Measurements from ENCODE around the gene MOBP.
"Not testable (repeated sequence)": the region's sequence is repeated elsewhere in the genome, so short reads cannot be mapped to it uniquely, and the experiment has no call there.

Gene MOBP
- total RNA-seq = 0 to 0.19 (median 0) reads per million in 3 donors

DNA sequence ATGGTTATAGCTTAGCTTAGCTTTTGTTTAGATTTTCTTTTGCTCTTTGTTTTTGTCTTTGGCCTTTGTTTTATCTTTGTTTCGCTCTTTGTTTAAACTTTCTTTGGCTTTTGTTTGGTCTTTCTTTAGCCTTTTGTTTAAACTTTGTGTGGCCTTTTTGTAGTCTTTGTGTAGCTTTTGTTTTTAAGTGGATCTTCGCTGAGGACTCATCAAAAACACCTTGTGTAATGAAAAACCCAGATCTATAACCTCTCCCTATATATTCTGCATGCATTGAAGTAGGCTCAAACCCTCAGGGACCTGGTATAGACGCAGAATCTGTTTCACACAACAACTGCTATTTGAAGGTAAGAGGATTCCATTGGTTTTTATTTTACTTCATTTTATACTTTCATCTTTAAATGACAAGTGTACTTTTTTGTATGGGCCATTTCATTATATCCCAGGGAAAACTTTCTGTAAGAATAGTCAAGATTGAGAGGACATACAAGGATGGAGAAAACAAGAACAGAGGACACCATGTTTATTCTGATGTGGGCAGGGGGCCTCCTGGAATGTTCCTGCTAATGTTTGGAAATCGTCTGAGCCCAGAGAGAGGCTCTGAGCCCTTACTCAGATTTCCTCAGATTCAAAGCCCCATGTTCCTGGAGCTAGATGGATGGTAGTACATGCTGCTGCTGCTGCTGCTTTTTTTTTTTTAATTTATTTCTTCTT lies at the start of gene MOBP:
Gene MOBP, plus strand, starts transcription at position 287 of the 714 bp plus-strand sequence. CDS start 34,390 bp downstream, outside the sequence.
- no peak within 1 kb of the TSS for H3K27ac ChIP-seq (ENCODE audit: insufficient read depth, low read length, poor library complexity, severe bottlenecking)
- DNase-seq = no peak
- H3K4me3 ChIP-seq (ENCODE audit: insufficient read depth, low read depth, low read length, poor library complexity, severe bottlenecking) = no peak within 1 kb of the TSS
- H3K36me3 ChIP-seq (ENCODE audit: control insufficient read depth, insufficient read depth, low read length) = no peaks in the 10 kb centered on the region
- H3K27me3 ChIP-seq (replicated peaks; ENCODE audit: control insufficient read depth, insufficient read depth, low read length, poor library complexity, severe bottlenecking) = no peaks in the 10 kb centered on the region
- H3K9me3 ChIP-seq (ENCODE audit: control insufficient read depth, low read length) = no peaks in the 10 kb centered on the region
- H3K4me1 ChIP-seq (ENCODE audit: control insufficient read depth, insufficient read depth, low read length, poor library complexity, severe bottlenecking) = no peaks in the 10 kb centered on the region

- not testable (repeated sequence) for H3K9me3 ChIP-seq (ENCODE audit: control insufficient read depth, low read length); H3K4me3 ChIP-seq (ENCODE audit: insufficient read depth, low read depth, low read length, poor library complexity, severe bottlenecking); H3K27ac ChIP-seq (ENCODE audit: insufficient read depth, low read length, poor library complexity, severe bottlenecking); DNase-seq; H3K36me3 ChIP-seq (ENCODE audit: control insufficient read depth, insufficient read depth, low read length); H3K27me3 ChIP-seq (replicated peaks; ENCODE audit: control insufficient read depth, insufficient read depth, low read length, poor library complexity, severe bottlenecking); H3K4me1 ChIP-seq (ENCODE audit: control insufficient read depth, insufficient read depth, low read length, poor library complexity, severe bottlenecking)
Observed at GRCh38 chr3:39418556-39419225, 48.8 kb upstream of the MOBP start.

DNA sequence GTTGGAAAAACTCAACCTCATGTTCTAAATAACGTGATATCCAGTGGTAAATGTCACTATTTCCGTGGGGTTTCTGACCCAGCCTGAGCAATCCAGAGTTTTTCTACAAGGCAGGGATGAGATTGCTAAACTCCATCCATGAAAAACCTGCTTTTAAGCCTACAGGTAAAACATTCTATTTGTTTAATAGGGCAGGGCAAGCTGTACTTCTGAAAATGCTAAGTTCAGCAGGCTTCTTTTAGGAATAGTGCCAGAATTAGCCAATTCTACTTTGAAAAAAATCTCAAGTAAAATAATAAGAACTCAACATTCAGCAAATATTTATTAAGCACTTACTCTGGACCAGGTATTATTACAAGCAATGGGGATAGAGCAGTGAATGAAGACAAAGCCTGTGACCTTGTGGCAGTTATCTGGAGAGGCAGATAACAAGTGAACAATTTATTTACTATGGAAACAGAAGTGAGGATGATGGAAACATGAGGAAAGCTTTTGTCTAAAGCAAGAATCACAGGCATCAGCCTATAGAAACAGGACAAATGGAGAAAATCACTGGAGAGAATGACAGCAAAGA lies 47.7 kb upstream of the MOBP start:
- Histone ChIP-seq H3K27me3 (replicated peaks; ENCODE audit: control insufficient read depth, insufficient read depth, low read length, poor library complexity, severe bottlenecking) (no peaks in the 10 kb centered on the region), H3K4me3 (ENCODE audit: insufficient read depth, low read depth, low read length, poor library complexity, severe bottlenecking) (no peak overlapping the region), H3K4me1 (ENCODE audit: control insufficient read depth, insufficient read depth, low read length, poor library complexity, severe bottlenecking) (no peaks in the 10 kb centered on the region), H3K27ac (ENCODE audit: insufficient read depth, low read length, poor library complexity, severe bottlenecking) (no peak overlapping the region), H3K9me3 (ENCODE audit: control insufficient read depth, low read length) (no peaks in the 10 kb centered on the region), H3K36me3 (ENCODE audit: control insufficient read depth, insufficient read depth, low read length) (no peaks in the 10 kb centered on the region)
- no peak for DNase-seq

DNA sequence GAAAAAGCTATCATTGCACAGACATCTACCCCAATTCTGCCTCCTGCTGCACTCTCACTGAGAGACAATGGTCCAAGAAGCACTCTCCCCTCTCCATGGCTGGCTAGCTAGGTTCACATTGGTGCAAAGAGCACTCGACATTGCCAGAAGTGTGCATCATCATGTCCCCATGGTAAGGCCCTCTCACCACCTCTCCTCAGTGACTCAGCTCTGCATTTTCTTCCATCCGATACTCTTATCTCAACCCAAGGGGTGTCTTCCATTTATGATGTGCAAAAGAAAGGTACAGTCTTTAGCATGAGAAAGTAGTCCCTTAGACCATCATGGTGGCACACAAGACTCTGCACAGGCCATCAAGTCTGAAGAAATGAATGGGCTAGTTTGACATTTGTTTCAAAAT lies 46.9 kb upstream of the MOBP start:
- no peak overlapping the region for H3K4me3 ChIP-seq (ENCODE audit: insufficient read depth, low read depth, low read length, poor library complexity, severe bottlenecking)
- H3K4me1 ChIP-seq (ENCODE audit: control insufficient read depth, insufficient read depth, low read length, poor library complexity, severe bottlenecking) = no peaks in the 10 kb centered on the region
- no peak overlapping the region for H3K27ac ChIP-seq (ENCODE audit: insufficient read depth, low read length, poor library complexity, severe bottlenecking)
- no peaks in the 10 kb centered on the region for H3K9me3 ChIP-seq (ENCODE audit: control insufficient read depth, low read length)
- H3K36me3 ChIP-seq (ENCODE audit: control insufficient read depth, insufficient read depth, low read length) = no peaks in the 10 kb centered on the region
- no peak for DNase-seq
- no peaks in the 10 kb centered on the region for H3K27me3 ChIP-seq (replicated peaks; ENCODE audit: control insufficient read depth, insufficient read depth, low read length, poor library complexity, severe bottlenecking)

GRCh38 chr3:39423436-39423970 lies 44.0 kb upstream of the MOBP start:
- Histone ChIP-seq H3K4me1 (ENCODE audit: control insufficient read depth, insufficient read depth, low read length, poor library complexity, severe bottlenecking) (no peaks in the 10 kb centered on the region), H3K27me3 (replicated peaks; ENCODE audit: control insufficient read depth, insufficient read depth, low read length, poor library complexity, severe bottlenecking) (no peaks in the 10 kb centered on the region), H3K36me3 (ENCODE audit: control insufficient read depth, insufficient read depth, low read length) (no peaks in the 10 kb centered on the region), H3K27ac (ENCODE audit: insufficient read depth, low read length, poor library complexity, severe bottlenecking) (no peak overlapping the region), H3K4me3 (ENCODE audit: insufficient read depth, low read depth, low read length, poor library complexity, severe bottlenecking) (no peak overlapping the region), H3K9me3 (ENCODE audit: control insufficient read depth, low read length) (no peaks in the 10 kb centered on the region)
- DNase-seq = no peak

- no peaks in the 10 kb centered on the region for H3K4me1 ChIP-seq (ENCODE audit: control insufficient read depth, insufficient read depth, low read length, poor library complexity, severe bottlenecking)
- no peak overlapping the region for H3K4me3 ChIP-seq (ENCODE audit: insufficient read depth, low read depth, low read length, poor library complexity, severe bottlenecking)
- H3K9me3 ChIP-seq (ENCODE audit: control insufficient read depth, low read length) = no peaks in the 10 kb centered on the region
- no peaks in the 10 kb centered on the region for H3K27me3 ChIP-seq (replicated peaks; ENCODE audit: control insufficient read depth, insufficient read depth, low read length, poor library complexity, severe bottlenecking)
- H3K27ac ChIP-seq (ENCODE audit: insufficient read depth, low read length, poor library complexity, severe bottlenecking) = no peak overlapping the region
- H3K36me3 ChIP-seq (ENCODE audit: control insufficient read depth, insufficient read depth, low read length) = no peaks in the 10 kb centered on the region
- DNase-seq = no peak
Observed at GRCh38 chr3:39426312-39426711, 41.2 kb upstream of the MOBP start.

GRCh38 chr3:39427506-39427905 lies 40.0 kb upstream of the MOBP start:
- Histone ChIP-seq H3K4me3 (ENCODE audit: insufficient read depth, low read depth, low read length, poor library complexity, severe bottlenecking) (no peak overlapping the region), H3K9me3 (ENCODE audit: control insufficient read depth, low read length) (no peaks in the 10 kb centered on the region), H3K36me3 (ENCODE audit: control insufficient read depth, insufficient read depth, low read length) (no peaks in the 10 kb centered on the region), H3K27ac (ENCODE audit: insufficient read depth, low read length, poor library complexity, severe bottlenecking) (no peak overlapping the region), H3K4me1 (ENCODE audit: control insufficient read depth, insufficient read depth, low read length, poor library complexity, severe bottlenecking) (no peaks in the 10 kb centered on the region), H3K27me3 (replicated peaks; ENCODE audit: control insufficient read depth, insufficient read depth, low read length, poor library complexity, severe bottlenecking) (no peaks in the 10 kb centered on the region)
- DNase-seq = no peak

DNA sequence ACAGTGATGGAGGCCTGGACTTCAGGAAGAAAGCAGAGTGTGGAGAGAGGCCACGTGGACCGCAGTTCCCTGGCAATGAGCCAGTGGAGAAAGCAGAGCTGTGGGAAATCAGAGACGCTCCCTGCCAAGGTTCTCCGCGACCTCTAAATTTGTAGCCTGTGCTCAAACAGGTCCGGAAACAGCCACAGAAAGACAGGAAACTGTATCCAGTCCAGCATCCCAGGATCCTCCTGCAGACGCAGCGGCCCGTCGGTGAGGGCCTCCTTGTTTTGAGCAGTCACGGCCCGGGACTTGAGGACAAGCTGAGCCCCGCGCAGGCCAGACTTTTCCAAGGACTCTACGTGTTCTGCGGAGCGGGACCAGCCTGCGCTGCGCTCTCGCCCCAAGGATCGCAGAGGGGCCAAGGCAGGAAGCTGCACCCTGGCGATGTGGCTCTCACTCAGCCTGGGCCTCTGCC lies 38.7 kb upstream of the MOBP start:
- H3K4me1 ChIP-seq (ENCODE audit: control insufficient read depth, insufficient read depth, low read length, poor library complexity, severe bottlenecking) = no peaks in the 10 kb centered on the region
- H3K4me3 ChIP-seq (ENCODE audit: insufficient read depth, low read depth, low read length, poor library complexity, severe bottlenecking) = no peak overlapping the region
- no peaks in the 10 kb centered on the region for H3K27me3 ChIP-seq (replicated peaks; ENCODE audit: control insufficient read depth, insufficient read depth, low read length, poor library complexity, severe bottlenecking)
- no peaks in the 10 kb centered on the region for H3K36me3 ChIP-seq (ENCODE audit: control insufficient read depth, insufficient read depth, low read length)
- H3K27ac ChIP-seq (ENCODE audit: insufficient read depth, low read length, poor library complexity, severe bottlenecking) = no peak overlapping the region
- DNase-seq = no peak
- no peaks in the 10 kb centered on the region for H3K9me3 ChIP-seq (ENCODE audit: control insufficient read depth, low read length)

- H3K4me3 ChIP-seq (ENCODE audit: insufficient read depth, low read depth, low read length, poor library complexity, severe bottlenecking) = no peak overlapping the region
- DNase-seq = no peak
- H3K36me3 ChIP-seq (ENCODE audit: control insufficient read depth, insufficient read depth, low read length) = no peaks in the 10 kb centered on the region
- no peaks in the 10 kb centered on the region for H3K9me3 ChIP-seq (ENCODE audit: control insufficient read depth, low read length)
- H3K27me3 ChIP-seq (replicated peaks; ENCODE audit: control insufficient read depth, insufficient read depth, low read length, poor library complexity, severe bottlenecking) = no peaks in the 10 kb centered on the region
- H3K4me1 ChIP-seq (ENCODE audit: control insufficient read depth, insufficient read depth, low read length, poor library complexity, severe bottlenecking) = no peaks in the 10 kb centered on the region
- H3K27ac ChIP-seq (ENCODE audit: insufficient read depth, low read length, poor library complexity, severe bottlenecking) = no peak overlapping the region
Observed at GRCh38 chr3:39429466-39429865, 38.0 kb upstream of the MOBP start.

DNA sequence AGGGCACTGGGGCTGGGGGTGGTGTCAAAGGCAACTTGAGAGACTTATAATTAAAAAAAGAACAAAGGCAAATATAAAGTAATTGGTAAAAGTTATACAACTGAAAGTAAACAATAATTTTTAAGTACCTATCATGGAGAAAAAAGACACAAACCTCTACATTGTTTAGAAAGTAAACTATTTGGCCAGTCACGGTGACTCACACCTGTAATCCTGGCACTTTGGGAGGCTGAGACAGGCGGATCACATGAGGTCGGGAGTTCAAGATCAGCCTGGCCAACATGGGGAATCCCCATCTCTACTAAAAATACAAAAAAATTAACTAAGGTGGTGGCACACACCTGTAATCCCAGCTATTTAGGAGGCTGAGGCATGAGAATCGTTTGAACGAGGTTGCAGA lies 35.1 kb upstream of the MOBP start:
- H3K27ac ChIP-seq (ENCODE audit: insufficient read depth, low read length, poor library complexity, severe bottlenecking) = no peak overlapping the region
- DNase-seq = no peak

More for the DNA sequence above, 35.1 kb upstream of the MOBP start:
- no peaks in the 10 kb centered on the region for H3K27me3 ChIP-seq (replicated peaks; ENCODE audit: control insufficient read depth, insufficient read depth, low read length, poor library complexity, severe bottlenecking)
- no peaks in the 10 kb centered on the region for H3K9me3 ChIP-seq (ENCODE audit: control insufficient read depth, low read length)
- no peaks in the 10 kb centered on the region for H3K36me3 ChIP-seq (ENCODE audit: control insufficient read depth, insufficient read depth, low read length)
- H3K4me1 ChIP-seq (ENCODE audit: control insufficient read depth, insufficient read depth, low read length, poor library complexity, severe bottlenecking) = no peaks in the 10 kb centered on the region
- H3K4me3 ChIP-seq (ENCODE audit: insufficient read depth, low read depth, low read length, poor library complexity, severe bottlenecking) = no peak overlapping the region
